Measurements from ENCODE around the gene PRKG1.
"Not testable (repeated sequence)": the region's sequence is repeated elsewhere in the genome, so short reads cannot be mapped to it uniquely, and the experiment has no call there.

PRKG1 gene

GRCh38 chr10:52187521-52188258 is 1113.4 kb downstream of the PRKG1 start:
- H3K27ac ChIP-seq (ENCODE audit: low read depth, low read length, severe bottlenecking) = no peak overlapping the region

GRCh38 chr10:52191049-52191448 is 1116.8 kb downstream of the PRKG1 start:
- H3K4me1 ChIP-seq (ENCODE audit: control insufficient read depth, insufficient read depth, low read length, poor library complexity, severe bottlenecking) = no peaks in the 10 kb centered on the region
- no peak overlapping the region for H3K27ac ChIP-seq (ENCODE audit: low read depth, low read length, severe bottlenecking)
- no peaks in the 10 kb centered on the region for H3K9me3 ChIP-seq (ENCODE audit: control insufficient read depth, low read length)
- 88 to 93% methylated on average over 4 to 5 of the region's 5 CpGs for WGBS, 2 experiments (ENCODE audit: insufficient coverage in 2 of 2)
- no peaks in the 10 kb centered on the region for H3K36me3 ChIP-seq (ENCODE audit: control insufficient read depth, insufficient read depth, low read length)
- H3K4me3 ChIP-seq (ENCODE audit: extremely low read depth, insufficient read depth, low read length, poor library complexity, severe bottlenecking) = no peak overlapping the region

More at GRCh38 chr10:52187521-52188258, 1113.4 kb downstream of the PRKG1 start:
- 71 to 82% methylated on average over 1 to 3 of the region's 3 CpGs for WGBS, 2 experiments (ENCODE audit: insufficient coverage in 2 of 2)
- Histone ChIP-seq H3K4me1 (ENCODE audit: control insufficient read depth, insufficient read depth, low read length, poor library complexity, severe bottlenecking) (no peaks in the 10 kb centered on the region), H3K36me3 (ENCODE audit: control insufficient read depth, insufficient read depth, low read length) (no peaks in the 10 kb centered on the region), H3K9me3 (ENCODE audit: control insufficient read depth, low read length) (no peaks in the 10 kb centered on the region), H3K4me3 (ENCODE audit: extremely low read depth, insufficient read depth, low read length, poor library complexity, severe bottlenecking) (no peak overlapping the region)

- no peaks in the 10 kb centered on the region for H3K36me3 ChIP-seq (ENCODE audit: control insufficient read depth, insufficient read depth, low read length)
- WGBS, 2 experiments (ENCODE audit: insufficient coverage in 2 of 2) = no CpG with 5 or more reads among the region's 3 CpGs
- peaks cover 1% of the 10 kb centered on the region for H3K4me1 ChIP-seq (ENCODE audit: control insufficient read depth, insufficient read depth, low read length, poor library complexity, severe bottlenecking)
- H3K27ac ChIP-seq (ENCODE audit: low read depth, low read length, severe bottlenecking) = no peak overlapping the region
- no peaks in the 10 kb centered on the region for H3K9me3 ChIP-seq (ENCODE audit: control insufficient read depth, low read length)
- H3K4me3 ChIP-seq (ENCODE audit: extremely low read depth, insufficient read depth, low read length, poor library complexity, severe bottlenecking) = no peak overlapping the region
Observed at GRCh38 chr10:52194191-52194590, 1119.9 kb downstream of the PRKG1 start.

- no peak overlapping the region for H3K27ac ChIP-seq (ENCODE audit: low read depth, low read length, severe bottlenecking)
- peaks cover 3% of the 10 kb centered on the region for H3K4me1 ChIP-seq (ENCODE audit: control insufficient read depth, insufficient read depth, low read length, poor library complexity, severe bottlenecking)
- no peaks in the 10 kb centered on the region for H3K9me3 ChIP-seq (ENCODE audit: control insufficient read depth, low read length)
- no peak overlapping the region for H3K4me3 ChIP-seq (ENCODE audit: extremely low read depth, insufficient read depth, low read length, poor library complexity, severe bottlenecking)
- H3K36me3 ChIP-seq (ENCODE audit: control insufficient read depth, insufficient read depth, low read length) = no peaks in the 10 kb centered on the region
Observed at GRCh38 chr10:52194716-52195115, 1120.4 kb downstream of the PRKG1 start.

- Histone ChIP-seq H3K4me3 (ENCODE audit: extremely low read depth, insufficient read depth, low read length, poor library complexity, severe bottlenecking) (no peak overlapping the region), H3K27ac (ENCODE audit: low read depth, low read length, severe bottlenecking) (no peak overlapping the region), H3K4me1 (ENCODE audit: control insufficient read depth, insufficient read depth, low read length, poor library complexity, severe bottlenecking) (peaks cover 3% of the 10 kb centered on the region), H3K36me3 (ENCODE audit: control insufficient read depth, insufficient read depth, low read length) (no peaks in the 10 kb centered on the region), H3K9me3 (ENCODE audit: control insufficient read depth, low read length) (no peaks in the 10 kb centered on the region)
- 80% methylated on average over 1 of the region's 3 CpGs; no CpG with 5 or more reads in 1 of the 2 experiments for WGBS, 2 experiments (ENCODE audit: insufficient coverage in 2 of 2)
Observed at GRCh38 chr10:52197098-52197497, 1122.8 kb downstream of the PRKG1 start.

GRCh38 chr10:52198540-52198939 is 1124.3 kb downstream of the PRKG1 start:
- no peak overlapping the region for H3K4me3 ChIP-seq (ENCODE audit: extremely low read depth, insufficient read depth, low read length, poor library complexity, severe bottlenecking)
- no peak overlapping the region for H3K27ac ChIP-seq (ENCODE audit: low read depth, low read length, severe bottlenecking)
- no CpG with 5 or more reads among the region's 3 CpGs for WGBS, 2 experiments (ENCODE audit: insufficient coverage in 2 of 2)
- H3K4me1 ChIP-seq (ENCODE audit: control insufficient read depth, insufficient read depth, low read length, poor library complexity, severe bottlenecking) = peaks cover 3% of the 10 kb centered on the region
- no peaks in the 10 kb centered on the region for H3K36me3 ChIP-seq (ENCODE audit: control insufficient read depth, insufficient read depth, low read length)
- no peaks in the 10 kb centered on the region for H3K9me3 ChIP-seq (ENCODE audit: control insufficient read depth, low read length)

GRCh38 chr10:52204906-52205305 is 1130.6 kb downstream of the PRKG1 start:
- not testable (repeated sequence) for H3K4me1 ChIP-seq (ENCODE audit: control insufficient read depth, insufficient read depth, low read length, poor library complexity, severe bottlenecking); H3K4me3 ChIP-seq (ENCODE audit: extremely low read depth, insufficient read depth, low read length, poor library complexity, severe bottlenecking); H3K9me3 ChIP-seq (ENCODE audit: control insufficient read depth, low read length); H3K36me3 ChIP-seq (ENCODE audit: control insufficient read depth, insufficient read depth, low read length); H3K27ac ChIP-seq (ENCODE audit: low read depth, low read length, severe bottlenecking)
- WGBS, 2 experiments (ENCODE audit: insufficient coverage in 2 of 2) = 83 to 87% methylated on average over 3 to 5 of the region's 7 CpGs

GRCh38 chr10:52208365-52208764 is 1134.1 kb downstream of the PRKG1 start:
- no peaks in the 10 kb centered on the region for H3K4me1 ChIP-seq (ENCODE audit: control insufficient read depth, insufficient read depth, low read length, poor library complexity, severe bottlenecking)
- H3K36me3 ChIP-seq (ENCODE audit: control insufficient read depth, insufficient read depth, low read length) = no peaks in the 10 kb centered on the region
- no peak overlapping the region for H3K4me3 ChIP-seq (ENCODE audit: extremely low read depth, insufficient read depth, low read length, poor library complexity, severe bottlenecking)
- H3K27ac ChIP-seq (ENCODE audit: low read depth, low read length, severe bottlenecking) = no peak overlapping the region
- H3K9me3 ChIP-seq (ENCODE audit: control insufficient read depth, low read length) = no peaks in the 10 kb centered on the region
- WGBS, 2 experiments (ENCODE audit: insufficient coverage in 2 of 2) = 100% methylated on average over 1 of the region's 2 CpGs

GRCh38 chr10:52210161-52210560 is 1135.9 kb downstream of the PRKG1 start:
- Histone ChIP-seq H3K27ac (ENCODE audit: low read depth, low read length, severe bottlenecking) (no peak overlapping the region), H3K36me3 (ENCODE audit: control insufficient read depth, insufficient read depth, low read length) (no peaks in the 10 kb centered on the region), H3K9me3 (ENCODE audit: control insufficient read depth, low read length) (no peaks in the 10 kb centered on the region), H3K4me3 (ENCODE audit: extremely low read depth, insufficient read depth, low read length, poor library complexity, severe bottlenecking) (no peak overlapping the region), H3K4me1 (ENCODE audit: control insufficient read depth, insufficient read depth, low read length, poor library complexity, severe bottlenecking) (no peaks in the 10 kb centered on the region)
- WGBS, 2 experiments (ENCODE audit: insufficient coverage in 2 of 2) = 87 to 90% methylated on average over 4 of the region's 6 CpGs

- Histone ChIP-seq H3K4me1 (ENCODE audit: control insufficient read depth, insufficient read depth, low read length, poor library complexity, severe bottlenecking) (peaks cover 5% of the 10 kb centered on the region), H3K27ac (ENCODE audit: low read depth, low read length, severe bottlenecking) (no peak overlapping the region), H3K9me3 (ENCODE audit: control insufficient read depth, low read length) (no peaks in the 10 kb centered on the region), H3K36me3 (ENCODE audit: control insufficient read depth, insufficient read depth, low read length) (no peaks in the 10 kb centered on the region), H3K4me3 (ENCODE audit: extremely low read depth, insufficient read depth, low read length, poor library complexity, severe bottlenecking) (no peak overlapping the region)
- 80 to 81% methylated on average over 2 to 3 of the region's 4 CpGs for whole genome bisulfite sequencing, 2 experiments (ENCODE audit: insufficient coverage in 2 of 2)
Observed at GRCh38 chr10:52212062-52212461, 1137.8 kb downstream of the PRKG1 start.

- peaks cover 6% of the 10 kb centered on the region for H3K4me1 ChIP-seq (ENCODE audit: control insufficient read depth, insufficient read depth, low read length, poor library complexity, severe bottlenecking)
- peak overlapping the region; percentile 85 for H3K27ac ChIP-seq (ENCODE audit: low read depth, low read length, severe bottlenecking)
- H3K9me3 ChIP-seq (ENCODE audit: control insufficient read depth, low read length) = no peaks in the 10 kb centered on the region
- no CpG with 5 or more reads among the region's 4 CpGs for WGBS, 2 experiments (ENCODE audit: insufficient coverage in 2 of 2)
- no peak overlapping the region for H3K4me3 ChIP-seq (ENCODE audit: extremely low read depth, insufficient read depth, low read length, poor library complexity, severe bottlenecking)
- H3K36me3 ChIP-seq (ENCODE audit: control insufficient read depth, insufficient read depth, low read length) = no peaks in the 10 kb centered on the region
Observed at GRCh38 chr10:52212802-52213201, 1138.5 kb downstream of the PRKG1 start.
